Right renal pelvis (tissue), 4 donors: Measurements from ENCODE around the gene PPP1R16B. TPM values are rescaled to one million over a fixed set of nuclear protein-coding genes. Genes with fewer than 3 reads are reported as not detected.
"Not testable (repeated sequence)": the region's sequence is repeated elsewhere in the genome, so short reads cannot be mapped to it uniquely, and the experiment has no call there.

Experiments used
- DNase-seq, 4 donors: peaks; one replicate each; pipeline ENCODE4 v3.0.0-alpha.2; 2013; ENCODE audit warnings: low read depth in 4 of 4, low spot score in 3 of 4, missing footprints in 1 of 4
- polyA plus RNA-seq, 4 donors: library from polyadenylated mRNA; unstranded; fragments of 120-200 nt; gene quantifications; one replicate each; pipeline ENCODE4 v1.2.1, GENCODE V29; 2013; ENCODE audit not compliant: insufficient read length in 4 of 4

The PPP1R16B gene
- polyA plus RNA-seq, 4 donors = 6.9 to 9.0 (median 8.3) TPM

DNA sequence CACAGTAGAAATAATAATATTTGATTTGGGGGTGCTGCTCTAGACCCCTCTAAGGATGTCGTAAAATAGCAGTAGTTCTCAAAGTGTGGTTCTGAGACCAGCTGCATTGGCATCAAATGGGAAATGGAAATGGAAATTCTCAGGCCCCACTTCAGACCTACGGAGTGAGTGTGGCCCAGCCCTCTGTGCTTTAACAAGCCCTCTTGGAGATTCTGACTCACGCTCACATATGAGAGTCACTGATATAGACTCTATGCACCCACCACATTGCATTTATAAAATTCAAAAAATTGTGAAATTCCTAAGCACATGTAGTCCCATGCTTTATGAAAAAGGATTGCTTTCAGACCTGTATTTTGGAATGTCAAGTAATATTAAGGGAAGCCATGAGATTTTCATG, 14.2 kb upstream of the PPP1R16B start:
- no peak for DNase-seq

DNA sequence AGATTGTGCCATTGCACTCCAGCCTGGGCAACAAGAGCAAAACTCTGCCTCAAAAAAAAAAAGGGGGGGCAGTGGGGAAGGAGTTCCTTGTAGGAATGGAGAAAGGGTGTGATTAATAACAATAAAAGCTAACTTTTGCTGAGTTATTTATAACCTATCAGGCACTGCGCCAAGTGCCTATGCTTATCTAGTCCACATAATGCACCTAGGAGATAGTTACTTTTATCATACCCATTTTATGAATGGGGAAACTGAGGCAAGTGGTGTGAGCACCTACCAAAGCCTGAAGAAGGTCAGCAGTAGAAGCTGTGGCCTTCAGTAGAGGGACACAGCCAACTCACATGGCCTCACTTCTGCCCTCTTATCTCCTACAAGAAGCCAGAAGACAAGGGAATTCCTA, 13.6 kb upstream of the PPP1R16B start:
- DNase-seq = no peak

DNA sequence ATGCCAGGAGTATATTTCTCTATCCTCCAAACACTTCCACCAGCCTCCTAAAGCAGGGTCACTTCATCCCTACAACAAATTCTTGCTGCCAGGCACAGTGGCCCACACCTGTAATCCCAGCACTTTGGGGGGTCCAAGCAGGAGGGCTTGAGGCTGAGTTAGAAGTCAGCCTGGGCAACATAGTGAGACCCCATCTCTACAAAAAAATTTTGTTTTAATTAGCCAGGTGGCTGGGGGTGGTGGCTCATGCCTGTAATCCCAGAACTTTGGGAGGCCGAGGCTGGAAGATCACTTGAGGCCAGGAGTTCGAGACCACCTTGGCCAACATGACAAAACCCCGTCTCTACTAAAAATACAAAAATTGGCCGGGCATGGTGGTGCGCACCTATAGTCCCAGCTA, 11.4 kb upstream of the PPP1R16B start:
- DNase-seq = not testable (repeated sequence)

DNA sequence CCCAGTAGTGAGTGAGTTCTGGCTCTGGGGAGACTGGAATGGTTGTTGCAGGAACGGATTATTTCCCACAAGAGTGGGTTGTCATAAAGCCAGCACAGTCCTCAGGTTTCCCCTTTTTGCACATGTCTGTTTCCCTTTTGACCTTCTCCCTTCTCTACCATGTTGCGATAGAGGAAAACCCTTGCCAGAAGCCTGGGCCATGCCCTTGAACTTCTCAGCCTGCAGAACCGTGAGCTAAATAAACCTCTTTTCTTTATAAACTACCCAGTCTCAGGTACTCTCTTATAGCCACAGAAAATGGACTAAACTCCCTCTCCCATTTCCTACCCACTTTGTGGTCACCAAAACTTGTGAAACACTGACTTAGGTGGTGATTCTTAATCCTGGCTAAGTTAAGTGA, 7.2 kb upstream of the PPP1R16B start:
- DNase-seq = no peak

DNA sequence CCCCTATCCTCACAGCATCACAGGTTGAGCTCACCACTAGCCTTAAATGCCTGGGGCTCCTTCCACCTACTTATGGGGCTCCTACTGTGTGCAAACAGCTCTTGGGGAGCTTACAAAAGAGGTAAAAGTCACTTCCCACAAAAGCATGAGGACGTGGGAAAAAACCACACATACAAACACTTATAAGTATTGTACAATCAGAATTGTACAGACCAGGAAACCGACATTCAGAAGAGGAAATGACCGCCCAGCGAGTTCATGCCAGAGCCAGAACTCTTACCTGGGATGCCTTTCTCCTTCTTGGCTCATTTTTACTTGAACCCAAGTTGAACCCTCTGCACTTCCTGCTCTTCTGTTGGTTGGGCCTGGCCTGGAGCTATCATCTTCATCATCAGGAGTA, 6.3 kb upstream of the PPP1R16B start:
- no peak for DNase-seq

DNA sequence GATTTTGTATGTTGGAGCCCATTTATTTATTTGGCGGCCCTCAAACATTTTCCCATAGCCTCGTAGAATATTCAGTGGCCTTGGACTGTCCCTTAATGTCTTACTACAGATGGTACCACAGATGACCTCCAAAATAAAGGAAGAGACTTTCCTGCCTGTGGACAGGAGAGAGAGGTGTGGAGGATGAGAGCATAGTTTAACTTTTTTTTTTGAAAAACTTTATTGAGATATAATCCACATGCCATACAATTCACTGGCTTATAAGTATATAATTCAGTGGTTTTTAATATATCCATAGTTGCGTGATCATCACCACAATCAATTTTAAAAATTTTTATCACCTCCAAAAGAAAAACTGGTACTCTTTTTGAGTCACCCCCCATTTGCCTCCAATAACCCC, 4.6 kb upstream of the PPP1R16B start:
- no peak for DNase-seq

DNA sequence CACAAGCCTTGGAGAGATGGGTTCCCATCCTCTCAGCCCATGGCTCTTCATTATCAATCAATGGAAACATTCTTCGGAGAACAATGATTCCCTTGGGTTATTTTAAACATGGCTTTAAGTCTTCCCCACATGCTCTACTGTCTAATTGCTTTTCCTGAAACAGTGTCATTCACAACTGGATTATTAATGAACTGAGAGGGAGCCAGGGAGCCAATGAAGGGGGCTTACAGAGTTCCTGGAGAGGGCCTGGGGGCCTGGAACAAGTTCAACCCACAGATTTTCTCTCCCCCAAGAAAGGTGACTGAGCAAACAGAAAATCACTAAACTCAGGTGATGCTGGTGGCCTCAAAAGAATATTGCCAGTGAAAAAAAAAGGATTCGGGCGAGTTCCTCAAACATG, 1.3 kb upstream of the PPP1R16B start:
- DNase-seq = no peak

DNA sequence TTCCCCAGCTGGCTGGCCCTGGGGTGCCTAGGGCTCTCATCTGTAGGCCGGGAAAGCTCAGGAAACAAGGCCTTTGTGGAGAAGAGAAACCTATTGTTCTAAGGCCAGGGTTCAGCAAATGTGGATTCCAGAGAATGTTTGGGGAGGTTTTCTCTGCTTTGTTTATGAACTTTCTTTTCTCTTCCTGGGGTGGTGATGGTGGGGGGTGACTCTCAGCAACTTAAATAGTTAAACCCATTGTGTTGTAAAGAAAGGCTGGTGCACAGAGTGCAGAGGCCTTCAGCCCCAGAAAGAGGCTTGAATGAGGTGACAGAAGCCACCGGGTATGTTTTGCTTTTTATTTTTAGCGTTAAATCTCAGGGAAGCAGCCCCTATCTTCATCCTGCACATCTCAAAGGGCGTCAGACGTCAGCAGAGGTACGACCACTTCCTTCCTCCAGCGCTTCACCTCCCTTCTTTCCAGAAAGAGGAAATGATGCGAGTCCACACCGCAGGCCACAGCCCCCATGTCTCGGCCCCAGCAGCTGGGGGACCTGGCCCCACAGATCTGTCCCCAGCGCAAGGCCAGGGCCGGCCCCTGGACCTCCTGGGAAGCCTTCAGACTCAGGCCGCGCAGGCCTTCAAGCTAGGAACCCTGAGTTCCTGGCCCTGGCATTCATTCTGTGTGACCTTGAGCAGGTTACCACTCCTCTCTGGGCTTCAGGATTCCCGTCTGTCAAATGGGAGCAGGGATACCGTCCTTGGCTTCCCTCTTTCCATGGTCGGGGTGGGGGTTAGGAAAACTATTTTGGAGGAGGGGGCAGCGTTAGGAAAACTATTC, 605 bp upstream of the PPP1R16B start:
- DNase-seq = no peak

DNA sequence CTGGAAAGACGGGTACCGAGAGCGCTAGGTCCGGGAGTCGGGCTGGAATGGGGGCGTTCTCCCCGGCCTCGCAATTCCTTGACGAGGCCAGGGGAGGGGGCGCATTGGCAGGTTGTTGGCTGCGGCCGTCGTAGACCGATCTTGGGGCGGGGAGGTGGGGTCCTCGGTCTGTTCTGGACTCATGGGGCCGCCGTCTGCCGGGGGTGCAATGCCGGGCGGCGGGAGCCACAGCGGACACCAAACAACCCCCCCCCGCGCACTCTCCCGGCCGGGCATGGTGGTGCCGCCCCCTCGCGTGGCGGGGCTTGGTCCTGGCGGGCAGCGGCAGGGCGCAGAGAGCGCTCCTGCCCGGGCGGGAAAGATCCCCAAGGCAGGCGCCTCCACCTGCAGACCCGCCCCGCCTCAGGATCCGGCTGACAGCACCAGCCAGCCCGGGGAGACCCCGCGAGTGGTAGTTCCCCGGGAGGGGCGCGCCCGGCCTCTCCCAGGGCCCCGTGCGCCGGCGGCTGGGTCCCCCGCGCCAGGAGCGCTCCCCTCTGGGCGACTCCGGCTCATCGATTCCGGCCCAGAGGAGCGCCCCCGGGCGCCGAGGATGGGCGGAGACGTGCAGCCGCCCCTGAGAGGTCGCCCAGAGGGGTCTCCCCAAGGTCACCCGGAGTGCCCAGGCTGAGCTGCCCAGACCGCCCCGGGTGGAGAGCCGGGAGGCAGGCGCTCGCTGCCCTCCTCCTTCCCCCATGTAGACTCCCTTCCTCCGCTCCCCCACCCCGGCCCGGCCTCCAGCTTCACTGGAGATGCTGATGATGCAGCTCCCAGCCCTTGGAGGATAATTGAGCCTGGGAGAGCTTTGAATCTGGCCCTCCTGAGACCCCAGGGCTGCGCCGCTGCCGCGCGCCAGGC, 709 bp downstream of the PPP1R16B start:
- DNase-seq = no peak

DNA sequence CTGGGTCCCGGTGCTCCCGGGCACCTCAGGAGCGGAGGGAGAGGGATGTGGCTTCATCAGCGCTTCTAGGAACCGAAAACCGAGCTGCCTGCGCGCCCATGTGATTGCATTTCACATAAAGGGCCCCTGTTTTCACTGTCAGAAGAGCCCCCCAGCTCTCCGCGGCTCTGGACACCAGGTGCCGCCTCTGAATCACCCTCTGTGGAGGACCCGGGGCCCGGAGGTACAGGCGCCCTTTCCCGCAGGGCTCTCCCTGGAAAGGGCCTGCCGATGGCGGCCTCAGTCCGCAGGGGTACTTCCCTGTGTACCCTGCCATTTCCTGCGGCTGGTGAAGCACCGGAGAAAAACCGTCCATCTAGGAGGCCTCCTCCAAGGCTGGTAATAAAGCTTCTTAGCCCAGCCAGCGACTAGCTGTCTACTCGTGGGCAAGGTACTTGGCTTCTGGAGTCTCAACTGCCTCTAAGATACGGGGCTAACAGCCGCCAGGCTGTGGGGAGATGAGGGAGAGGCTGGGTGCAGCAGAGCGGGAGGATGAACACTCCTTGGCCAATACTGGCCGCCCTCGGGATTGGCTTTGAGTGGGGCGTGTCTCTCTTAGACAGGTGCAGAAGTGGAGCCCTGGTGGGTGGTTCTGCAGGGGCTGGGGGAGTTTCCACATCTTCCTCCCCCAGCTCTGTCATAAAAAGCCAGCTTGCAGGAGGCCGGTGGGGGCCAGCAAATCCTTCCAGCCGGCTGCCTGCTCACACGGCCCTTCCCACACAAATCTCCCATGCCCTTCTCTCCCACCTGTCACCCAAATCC, 1.6 kb downstream of the PPP1R16B start:
- DNase-seq = no peak

DNA sequence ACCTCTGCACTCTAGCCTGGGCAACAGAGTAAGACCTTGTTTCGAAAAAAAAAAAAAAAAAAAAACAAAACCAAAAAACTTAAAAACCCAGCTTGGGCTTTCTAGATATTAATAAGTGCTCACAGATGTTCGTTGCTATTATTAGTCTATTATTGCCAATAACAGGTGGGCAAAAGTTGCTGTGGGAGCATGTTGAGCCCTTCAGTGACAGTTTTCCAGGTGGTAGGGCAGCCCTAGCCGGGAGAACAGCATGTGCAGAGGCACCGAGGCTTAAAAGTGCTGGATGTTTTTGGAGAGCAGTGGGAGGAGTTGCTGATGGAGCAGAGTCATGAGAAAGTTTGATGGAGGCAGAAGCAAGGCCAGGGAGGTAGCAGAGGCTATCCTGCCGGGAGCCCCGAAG, 4.4 kb downstream of the PPP1R16B start:
- no peak for DNase-seq

DNA sequence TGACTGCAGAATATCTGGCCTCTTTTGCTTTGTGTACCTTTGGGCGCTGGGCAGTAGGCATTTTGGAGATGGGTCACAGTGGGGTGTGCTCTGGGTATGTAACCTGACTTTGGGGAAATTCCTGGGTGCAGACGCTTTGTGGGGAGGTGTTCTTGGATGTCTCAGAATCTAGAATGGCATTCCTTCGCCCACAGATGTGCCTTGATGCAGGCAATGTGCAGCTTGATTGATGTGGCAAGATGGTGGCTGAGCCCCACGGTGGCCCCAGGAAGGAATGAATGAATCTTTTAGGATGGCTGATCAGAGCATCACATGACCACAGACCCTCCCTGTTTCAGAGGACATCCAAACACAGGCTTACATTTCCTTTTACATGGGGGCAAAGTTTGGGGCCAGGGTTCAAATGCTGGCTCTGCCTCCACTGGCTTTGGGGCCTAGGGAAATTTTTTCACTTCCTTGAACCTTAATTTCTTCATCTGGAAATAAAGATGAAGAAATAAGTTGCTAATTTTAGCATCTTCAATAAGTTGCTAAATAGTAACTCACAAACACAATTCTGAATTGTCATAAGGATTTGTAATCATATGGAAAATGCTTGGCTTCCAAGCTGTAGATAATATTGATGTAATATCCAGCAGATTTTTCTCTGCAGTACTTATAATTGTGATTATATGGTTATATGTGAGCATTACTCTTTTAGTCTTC, 5.6 kb downstream of the PPP1R16B start:
- DNase-seq = no peak

DNA sequence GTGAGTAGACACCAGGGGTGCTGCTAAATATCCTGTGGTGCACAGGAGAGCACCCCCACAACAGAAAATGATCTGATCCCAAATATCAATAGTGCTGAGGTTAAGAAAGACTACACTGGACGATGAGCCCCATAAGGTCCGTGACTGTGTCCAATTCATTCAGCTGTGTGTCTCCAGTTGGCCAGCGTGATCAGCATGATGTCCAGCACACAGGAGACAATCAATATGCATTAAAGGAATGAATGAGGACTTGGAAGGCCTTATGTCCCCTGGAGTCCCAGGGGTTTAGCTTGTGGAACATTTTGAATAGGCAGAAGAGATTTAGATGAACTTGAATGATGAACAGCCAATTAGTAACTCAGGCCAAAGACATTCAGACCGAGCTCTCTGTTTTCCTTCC, 6.3 kb downstream of the PPP1R16B start:
- DNase-seq = no peak

DNA sequence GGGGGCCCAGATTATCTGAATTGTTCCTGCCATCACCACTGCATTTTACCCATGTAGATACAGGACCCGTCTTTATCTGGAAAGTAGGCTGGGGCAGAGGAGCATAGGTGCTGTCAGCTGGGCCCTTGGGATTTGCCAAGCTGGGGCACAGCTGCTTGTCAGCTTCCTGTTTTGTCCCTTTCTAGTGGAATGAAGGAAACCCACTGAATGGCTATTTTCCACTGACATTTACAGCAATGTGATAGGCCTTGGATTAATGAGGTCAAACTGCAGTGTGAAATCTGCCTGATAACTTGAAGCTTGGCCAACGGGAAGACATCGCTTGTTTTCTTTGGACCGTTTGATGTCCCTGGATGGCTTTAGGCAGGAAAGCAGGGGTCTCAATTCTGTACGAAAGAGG, 6.7 kb downstream of the PPP1R16B start:
- no peak for DNase-seq

DNA sequence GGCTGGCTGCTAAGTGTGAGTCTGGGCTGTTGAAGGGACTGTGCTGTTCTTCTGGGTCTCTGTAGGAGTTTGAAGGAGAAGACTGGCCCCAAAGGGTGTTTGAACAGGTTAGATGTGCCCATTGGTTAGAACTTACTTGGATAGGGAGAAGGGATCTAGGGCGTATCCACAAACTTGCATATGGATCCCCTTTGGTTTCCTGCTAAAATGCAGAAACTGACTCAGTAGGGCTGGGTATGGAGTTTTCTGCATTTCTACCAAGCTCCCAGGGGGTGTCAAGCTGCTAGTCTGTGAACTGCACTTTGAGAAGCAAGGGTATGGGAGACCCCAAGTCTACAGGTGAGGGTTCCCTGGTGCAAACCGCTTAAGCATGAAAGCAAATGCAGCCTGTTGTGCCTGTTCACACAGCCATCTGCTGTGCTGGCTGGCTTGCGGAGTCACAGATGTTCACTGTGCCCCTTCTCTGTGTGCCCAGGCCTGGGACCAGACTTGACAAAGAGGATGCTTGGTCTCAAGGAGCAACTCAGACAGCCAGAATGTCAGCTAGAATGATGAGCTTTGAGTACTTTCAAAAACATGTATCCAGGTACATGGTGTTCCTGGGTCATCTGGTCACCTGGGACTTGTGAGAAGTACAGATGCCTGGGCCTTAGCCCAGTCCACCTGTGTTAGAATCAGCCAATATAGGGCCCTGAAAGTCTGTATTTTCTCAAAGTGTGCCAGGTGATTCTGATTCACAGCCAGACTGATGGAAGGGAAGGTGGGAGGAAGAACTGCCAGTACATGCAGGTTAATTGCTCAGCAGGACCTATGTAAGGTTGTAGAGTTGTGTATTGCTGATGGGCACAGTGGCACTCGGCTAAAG, 7.4 kb downstream of the PPP1R16B start:
- DNase-seq = no peak

DNA sequence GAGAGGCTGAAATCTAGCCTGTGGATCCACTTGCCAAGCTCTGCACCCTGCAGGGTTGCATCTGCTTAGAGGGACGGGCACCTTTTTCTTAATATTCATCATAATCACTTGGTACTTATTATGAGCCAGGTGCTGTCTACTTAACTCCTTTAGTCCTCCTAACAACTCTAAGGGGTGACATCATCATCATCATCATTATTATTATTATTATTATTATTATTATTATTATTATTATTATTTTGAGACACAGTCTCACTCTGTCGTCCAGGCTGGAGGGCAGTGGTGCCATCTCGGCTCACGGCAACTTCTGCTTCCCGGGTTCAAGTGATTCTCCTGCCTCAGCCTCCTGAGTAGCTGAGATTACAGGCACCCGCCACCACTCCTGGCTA, 8.1 kb downstream of the PPP1R16B start:
- DNase-seq = not testable (repeated sequence)

DNA sequence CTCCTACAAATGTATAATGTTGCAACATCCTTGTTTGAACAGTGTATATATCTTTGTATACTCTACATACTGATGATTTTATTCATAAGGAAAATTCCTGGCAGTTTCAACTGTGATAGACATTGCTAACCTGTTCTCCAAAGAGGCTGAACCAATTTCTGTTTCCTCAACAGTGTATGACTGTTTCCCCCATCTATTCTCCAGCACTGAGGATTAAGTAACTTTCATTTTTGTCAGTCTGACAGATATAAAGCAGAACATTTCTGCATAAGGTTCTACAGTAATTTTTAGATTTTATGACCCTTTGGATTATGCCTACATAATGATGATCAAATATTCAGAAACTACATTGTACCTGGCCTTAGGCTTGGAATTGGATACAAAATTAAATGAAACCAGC, 9.9 kb downstream of the PPP1R16B start:
- DNase-seq = no peak

DNA sequence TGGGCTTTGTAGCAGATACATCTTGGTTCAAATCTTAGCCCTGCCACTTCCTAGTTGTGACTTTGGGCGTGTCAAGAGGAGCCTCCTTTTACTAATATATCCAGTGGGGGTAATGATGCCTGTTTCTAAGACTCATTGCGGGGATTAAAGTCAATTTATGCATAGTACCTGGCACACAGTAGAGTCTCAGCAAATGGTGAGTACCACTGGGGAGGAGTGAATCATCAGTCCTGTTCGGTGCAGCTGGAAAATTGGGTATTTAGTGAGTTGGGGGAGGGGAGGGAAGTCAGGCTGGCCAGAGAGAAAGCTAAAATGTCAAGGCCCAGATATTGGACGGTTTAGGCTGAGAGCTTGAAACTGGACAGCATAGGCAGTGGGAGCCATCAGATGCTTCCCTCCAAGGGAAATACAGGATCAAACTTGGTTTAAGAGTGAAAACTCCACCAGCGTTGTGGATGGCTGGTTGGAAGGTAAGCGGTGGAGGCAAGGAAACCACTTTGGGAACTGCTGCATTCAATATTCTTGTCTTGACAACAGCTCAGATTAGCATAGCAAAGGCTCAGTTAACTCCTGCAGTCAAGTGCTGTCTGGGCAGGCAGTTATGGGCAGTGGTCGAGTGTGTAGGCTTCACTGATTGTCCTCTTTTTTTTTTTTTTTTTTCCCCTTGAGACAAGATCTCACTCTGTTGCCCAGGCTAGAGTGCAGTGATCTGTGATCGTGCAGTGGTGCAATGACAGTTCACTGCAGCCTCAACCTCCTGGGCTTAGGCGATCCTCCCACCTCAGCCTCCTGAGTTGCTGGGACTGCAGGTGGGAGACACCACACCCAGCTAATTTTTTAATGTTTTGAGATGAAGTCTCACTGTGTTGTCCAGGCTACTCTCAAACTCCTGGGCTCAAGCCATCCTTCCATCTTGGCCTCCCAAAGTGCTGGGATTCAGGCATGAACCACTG, 12.9 kb downstream of the PPP1R16B start:
- no peak for DNase-seq

DNA sequence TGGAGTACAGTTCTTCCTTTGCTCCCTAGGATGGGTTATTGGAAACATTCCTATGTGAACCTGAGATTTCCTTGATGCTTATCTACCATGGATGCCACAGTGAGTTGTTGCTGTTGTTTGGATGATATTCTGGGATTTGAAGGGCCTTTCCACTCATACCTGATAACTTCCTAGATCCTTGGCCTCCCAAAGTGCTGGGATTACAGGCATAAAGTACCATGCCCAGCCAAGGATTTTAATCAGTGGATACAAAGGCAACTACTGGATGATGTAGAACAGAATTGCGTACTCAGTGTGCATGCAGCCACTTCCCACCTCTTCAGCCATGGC, 20.0 kb downstream of the PPP1R16B start:
- DNase-seq = no peak
